Heart right ventricle (tissue), 16 donors: ENCODE data around the gene NRDE2. TPM values are rescaled to one million over a fixed set of nuclear protein-coding genes. Genes with fewer than 3 reads are reported as not detected.

Experiments
- ATAC-seq, 8 donors: fragments of 200-7000 bp; cut with Tn5 transposase; one replicate each; pipeline ENCODE4 v1.9.1; 2020; ENCODE audit warnings: mild to moderate bottlenecking in 8 of 8, moderate library complexity in 8 of 8, moderate number of reproducible peaks in 1 of 8
- DNase-seq, 2 donors: peaks; one replicate each; pipeline ENCODE4 v3.0.0-alpha.2; 2020
- H3K27ac ChIP-seq, 10 donors: fragments of 200-600 bp; sonication (generic) in 2 of 10; one replicate each; pipeline versions ENCODE4 v1.5.0 to v1.8.0; 2020 to 2022; ENCODE audit warnings: mild to moderate bottlenecking in 3 of 10
- H3K27me3 ChIP-seq, 7 donors: fragments of 200-600 bp; one replicate each; pipeline ENCODE4 v1.8.0; 2021 to 2022; ENCODE audit warnings: mild to moderate bottlenecking in 2 of 7
- H3K36me3 ChIP-seq, 9 donors: fragments of 200-600 bp; sonication (generic) in 1 of 9; one replicate each; pipeline versions ENCODE4 v1.5.0 to v1.8.0; 2020 to 2022; ENCODE audit warnings: mild to moderate bottlenecking in 2 of 9
- H3K4me1 ChIP-seq, 9 donors: fragments of 200-600 bp; sonication (generic) in 1 of 9; one replicate each; pipeline versions ENCODE4 v1.5.0 to v1.8.0; 2020 to 2022; ENCODE audit warnings: mild to moderate bottlenecking in 4 of 9
- H3K4me3 ChIP-seq, 10 donors: fragments of 200-600 bp; sonication (generic) in 2 of 10; one replicate each; pipeline versions ENCODE4 v1.5.0 to v1.8.0; 2020 to 2022; ENCODE audit warnings: mild to moderate bottlenecking in 7 of 10, moderate library complexity in 2 of 10
- H3K9me3 ChIP-seq, 11 donors: fragments of 200-600 bp in 10 of 11; sonication (generic) in 2 of 11; one replicate each; pipeline versions ENCODE4 v1.5.0 to v1.8.0; 2013 to 2022; ENCODE audit warnings: mild to moderate bottlenecking in 2 of 11, control low read depth in 1 of 11, moderate library complexity in 1 of 11
- WGBS, 2 donors: extraction: QIAGEN DNeasy Blood & Tissue Kit; methylation state at CpG; one replicate each; pipeline ENCODE4 v1.1.7; 2013; ENCODE audit warnings: inconsistent platforms in 1 of 2; 5-methylcytosine and 5-hydroxymethylcytosine counted together
- intact Hi-C, 10 donors: fragments of 100-400 bp; cut with DNase I; formaldehyde crosslinking; loops; one replicate each; pipeline versions ENCODE4 v1.11.1 to v1.14.2; 2022
- polyA plus RNA-seq, 2 donors: library from polyadenylated mRNA; stranded (reverse); fragments of 200-250 nt; gene quantifications; one replicate each; pipeline ENCODE4 v1.2.3, GENCODE V29; 2013
- total RNA-seq, 10 donors: library from RNA; stranded (reverse); fragmentation: NEBNext Ultra II Directional in 3 of 10; extraction: Animal tissue kit (Norgen Biotek cat#: 25700) in 3 of 10; gene quantifications; one replicate each; pipeline versions ENCODE4 v1.2.1 to v1.2.4, GENCODE V29; 2021 to 2023
- TF ChIP-seq, protein P1 (sequence below), 9 donors: fragments of 200-600 bp; sonication (generic) in 2 of 9; IDR thresholded peaks; one replicate each; pipeline versions ENCODE4 v1.5.0 to v1.8.0; 2021 to 2022; ENCODE audit warnings: antibody characterized with exemption in 9 of 9, mild to moderate bottlenecking in 5 of 9, moderate library complexity in 1 of 9
- donor health status: Arrhythmogenic right ventricular cardiomyopathy.
- donor health status: ischemic (EF 13 %, LVEDD 7.1; RV severe dilation, severe dysfunction).
- donor health status: healthy with polysubstance abuse.
- donor health status: DM: no; HTN: yes; CAD: no.
- donor health status: DM: no; HTN: no; CAD: no.
- donor health status: ischemic (EF 25% LVEDD 6.9; RV normal size, moderate dysfunction).
- donor health status: ischemic (EF 25% LVEDD 5.7; RV mildly dilated, moderate dysfunction).
- donor health status: healthy.
- donor health status: DM: yes; HTN: yes; CAD: no.
- donor health status: Ischemic cardiomyopathy.
- donor health status: ischemic (EF 35%, LVEDD 5.7; RV mildly dilated, moderate dysfunction).
- donor health status: nonischemic (EF 11% LVEDD 7.7; RV severe dilation, severe dysfunction).
- donor health status: DM: yes; HTN: yes; CAD: no.
- donor health status: PGD.
- donor health status: ischemic (EF 29% LVEDD 5.4; RV normal size, mild dysfunction).
- donor health status: nonischemic (EF 23%, LVEDD 6.1; RV moderate dilation, normal function).

Gene NRDE2
- total and polyA plus RNA-seq, 12 donors, result 4.3 to 16.7 (median 13.5) TPM

DNA sequence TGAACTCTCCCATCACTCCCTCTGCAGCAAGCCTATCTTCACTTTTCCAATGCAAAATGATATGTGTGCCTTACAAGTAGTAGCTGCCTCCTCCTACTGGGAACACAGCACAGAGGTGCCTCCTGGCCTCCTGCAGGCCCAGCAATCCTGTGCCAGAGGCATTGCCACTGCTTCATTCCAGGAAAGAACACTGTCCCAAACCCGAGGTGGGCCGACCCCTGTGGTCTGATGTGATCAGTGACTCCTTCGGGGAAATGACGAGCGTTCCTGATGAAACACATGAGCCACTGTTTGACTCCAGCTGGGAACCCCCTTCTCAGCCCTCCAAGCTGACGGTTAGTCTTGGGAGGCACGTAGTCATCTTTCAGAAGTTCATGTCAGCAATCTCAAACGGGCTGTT lies 55.9 kb downstream of the NRDE2 start:
- peaks cover 0 to 86% (median 35%) of the 10 kb centered on the region in 9 donors for H3K36me3 ChIP-seq
- TF ChIP-seq, protein P1, sequence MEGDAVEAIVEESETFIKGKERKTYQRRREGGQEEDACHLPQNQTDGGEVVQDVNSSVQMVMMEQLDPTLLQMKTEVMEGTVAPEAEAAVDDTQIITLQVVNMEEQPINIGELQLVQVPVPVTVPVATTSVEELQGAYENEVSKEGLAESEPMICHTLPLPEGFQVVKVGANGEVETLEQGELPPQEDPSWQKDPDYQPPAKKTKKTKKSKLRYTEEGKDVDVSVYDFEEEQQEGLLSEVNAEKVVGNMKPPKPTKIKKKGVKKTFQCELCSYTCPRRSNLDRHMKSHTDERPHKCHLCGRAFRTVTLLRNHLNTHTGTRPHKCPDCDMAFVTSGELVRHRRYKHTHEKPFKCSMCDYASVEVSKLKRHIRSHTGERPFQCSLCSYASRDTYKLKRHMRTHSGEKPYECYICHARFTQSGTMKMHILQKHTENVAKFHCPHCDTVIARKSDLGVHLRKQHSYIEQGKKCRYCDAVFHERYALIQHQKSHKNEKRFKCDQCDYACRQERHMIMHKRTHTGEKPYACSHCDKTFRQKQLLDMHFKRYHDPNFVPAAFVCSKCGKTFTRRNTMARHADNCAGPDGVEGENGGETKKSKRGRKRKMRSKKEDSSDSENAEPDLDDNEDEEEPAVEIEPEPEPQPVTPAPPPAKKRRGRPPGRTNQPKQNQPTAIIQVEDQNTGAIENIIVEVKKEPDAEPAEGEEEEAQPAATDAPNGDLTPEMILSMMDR (IDR thresholded peaks at IDR 0.05), result no peak
- DNase-seq (no peak), ATAC-seq (no peak)
- WGBS, 2 donors, result 83 to 84% methylated on average over 8 of the region's 8 CpGs
- peak overlapping the region in 8 of 10 donors; percentile 9 to 87 (median 63) for H3K27ac ChIP-seq
- intact Hi-C loops, result no loop called here
- H3K4me1 ChIP-seq, result peaks cover 0 to 37% (median 12%) of the 10 kb centered on the region in 9 donors
- H3K27me3 ChIP-seq, result no peaks in the 10 kb centered on the region
- no peak overlapping the region for H3K4me3 ChIP-seq
- no peaks in the 10 kb centered on the region for H3K9me3 ChIP-seq

DNA sequence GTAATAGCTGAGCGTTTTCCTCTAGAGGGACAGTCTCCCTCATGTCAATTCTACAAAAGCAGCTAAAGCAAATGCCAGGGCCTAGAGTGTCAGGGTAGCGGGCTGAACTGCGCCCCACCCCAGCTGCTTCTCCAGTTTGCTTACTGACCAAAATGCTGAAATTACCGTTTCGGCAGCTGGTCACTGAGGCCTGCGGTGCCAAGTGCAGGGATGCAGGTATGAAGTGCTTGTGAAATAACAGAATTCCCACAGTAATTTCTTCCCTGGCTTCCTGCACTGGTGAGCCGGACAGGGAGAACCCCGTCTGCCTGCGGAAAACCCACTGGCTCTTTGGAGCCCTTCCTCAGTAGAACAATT lies 56.3 kb downstream of the NRDE2 start:
- TF ChIP-seq, protein P1 (IDR thresholded peaks at IDR 0.05), result no peak
- Histone ChIP-seq H3K27me3 (no peaks in the 10 kb centered on the region), H3K4me1 (peaks cover 0 to 37% (median 12%) of the 10 kb centered on the region in 9 donors), H3K27ac (peak overlapping the region in 8 of 10 donors; percentile 9 to 87 (median 63)), H3K9me3 (no peaks in the 10 kb centered on the region), H3K36me3 (peaks cover 0 to 86% (median 35%) of the 10 kb centered on the region in 9 donors), H3K4me3 (no peak overlapping the region)
- intact Hi-C loops, result no loop called here
- no peak for DNase-seq
- 79 to 82% methylated on average over 9 of the region's 9 CpGs for WGBS, 2 donors
- ATAC-seq, result peak in 2 of 8 donors; percentile 11 to 20

DNA sequence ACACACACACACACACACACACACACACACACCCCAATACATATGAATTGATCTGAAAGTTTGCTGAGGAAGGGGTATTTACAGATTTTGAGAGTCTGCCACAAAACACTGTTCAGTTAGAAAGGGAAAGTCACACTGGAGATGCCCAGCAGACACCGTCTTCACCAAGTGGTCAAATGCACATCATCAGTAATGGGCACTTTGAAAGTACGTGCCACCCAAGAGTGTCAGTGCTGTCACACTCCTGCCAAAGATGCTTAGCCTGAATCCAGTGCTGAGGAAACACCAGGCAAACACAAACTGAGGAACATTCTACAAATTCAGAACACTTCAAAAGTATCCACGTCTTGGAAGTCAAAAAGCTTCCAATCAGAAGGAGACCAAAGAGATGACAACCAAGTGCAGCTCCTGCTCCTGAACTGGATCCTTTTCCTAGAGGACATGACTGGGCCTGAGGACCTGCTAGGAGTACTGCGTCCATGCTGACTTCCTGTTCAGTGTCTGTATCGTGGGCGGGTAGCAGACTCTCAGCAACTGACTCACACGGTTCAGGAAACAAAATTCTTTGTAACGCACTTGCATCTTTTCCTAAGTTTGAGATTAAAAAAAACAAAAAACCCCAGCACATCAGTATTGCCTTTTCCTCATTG lies 56.8 kb downstream of the NRDE2 start:
- intact Hi-C loops, result no loop called here
- DNase-seq (peak in 1 of 2 donors; percentile 41), ATAC-seq (peak in 7 of 8 donors; percentile 26 to 84 (median 55))
- Histone ChIP-seq H3K36me3 (peaks cover 0 to 86% (median 37%) of the 10 kb centered on the region in 9 donors), H3K4me3 (no peak overlapping the region), H3K27ac (peak overlapping the region in 7 of 10 donors; percentile 43 to 87 (median 63)), H3K4me1 (peaks cover 0 to 37% (median 12%) of the 10 kb centered on the region in 9 donors), H3K9me3 (no peaks in the 10 kb centered on the region), H3K27me3 (no peaks in the 10 kb centered on the region)
- TF ChIP-seq, protein P1 (IDR thresholded peaks at IDR 0.05), result no peak
- 59 to 64% methylated on average over 8 of the region's 8 CpGs for WGBS, 2 donors

DNA sequence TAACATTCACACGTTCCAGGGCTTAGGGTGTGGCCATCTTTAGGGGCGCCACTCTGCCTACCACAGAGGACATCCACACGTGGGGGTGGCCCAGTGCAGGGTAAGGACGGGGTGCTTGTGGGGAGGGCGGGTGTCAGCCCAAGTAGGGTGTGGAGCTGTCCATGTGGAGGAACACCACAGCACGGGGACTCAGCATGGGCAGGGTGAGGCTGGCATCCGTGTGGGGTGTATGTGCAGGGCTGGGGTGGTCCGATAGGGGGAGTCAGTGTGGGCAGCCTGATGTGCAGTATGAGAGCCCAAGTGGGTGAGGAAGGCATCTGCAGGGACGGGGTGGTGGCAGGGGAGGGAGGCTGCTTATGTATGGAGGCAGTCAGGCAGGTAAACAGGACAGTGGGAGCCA lies 57.7 kb downstream of the NRDE2 start:
- peak overlapping the region in 2 of 10 donors; percentile 15 to 33 for H3K27ac ChIP-seq
- DNase-seq, result no peak
- ATAC-seq, result peak in 4 of 8 donors; percentile 10 to 37 (median 22)
- no peak overlapping the region for H3K4me3 ChIP-seq
- no peaks in the 10 kb centered on the region for H3K9me3 ChIP-seq
- H3K4me1 ChIP-seq, result peaks cover 0 to 37% (median 12%) of the 10 kb centered on the region in 9 donors
- TF ChIP-seq, protein P1 (IDR thresholded peaks at IDR 0.05), result no peak
- no peaks in the 10 kb centered on the region for H3K27me3 ChIP-seq
- peaks cover 0 to 86% (median 43%) of the 10 kb centered on the region in 9 donors for H3K36me3 ChIP-seq
- WGBS, 2 donors, result 80 to 81% methylated on average over 9 of the region's 9 CpGs
- intact Hi-C loops, result no loop called here
